ENCODE results near the gene SHMT2. TPM values are rescaled to one million over a fixed set of nuclear protein-coding genes. Genes with fewer than 3 reads are reported as not detected.
A peak's percentile ranks its signal among the peaks of the same experiment; 100 is the strongest.

SHMT2 gene
- total and polyA plus RNA-seq, 2 donors from 2014 or later: 49.3 to 70.1 TPM

GRCh38 chr12:57236925-57237595, 7.5 kb downstream of the SHMT2 start:
- no peak overlapping the region for H3K4me3 ChIP-seq (ENCODE audit: low read length in 3 of 3)
- DNase-seq: peak in 2 of 5 donors; percentile 46 to 57
- peaks cover 33% of the 10 kb centered on the region for H3K27me3 ChIP-seq (ENCODE audit: control insufficient read depth, insufficient read depth, low read length)
- no peak for TF ChIP-seq CTCF (IDR thresholded peaks at IDR 0.05; ENCODE audit: borderline replicate concordance, extremely low read depth, insufficient read depth)
- FAIRE-seq: no peak
- no peaks in the 10 kb centered on the region for H3K9me3 ChIP-seq (ENCODE audit: control insufficient read depth in 2 of 3, insufficient read depth in 1 of 3, low read length in 3 of 3)
- H3K36me3 ChIP-seq (ENCODE audit: control insufficient read depth in 2 of 3, insufficient read depth in 3 of 3, low read length in 3 of 3): peaks cover 3 to 23% (median 11%) of the 10 kb centered on the region in 3 donors
- H3K27ac ChIP-seq (ENCODE audit: low read depth in 2 of 2, low read length in 2 of 2): no peak overlapping the region
- intact Hi-C loops (cut with DNase I): no loop called here
- H3K9ac ChIP-seq (ENCODE audit: low read length in 3 of 3): no peak overlapping the region
- peaks cover 3 to 24% (median 4%) of the 10 kb centered on the region in 3 donors for H3K4me1 ChIP-seq (ENCODE audit: control insufficient read depth in 2 of 3, insufficient read depth in 2 of 3, low read depth in 1 of 3, low read length in 3 of 3)

GRCh38 chr12:57237596-57237931, 8.1 kb downstream of the SHMT2 start:
- Histone ChIP-seq H3K9ac (ENCODE audit: low read length in 3 of 3) (no peak overlapping the region), H3K4me3 (ENCODE audit: low read length in 3 of 3) (no peak overlapping the region), H3K27ac (ENCODE audit: low read depth in 2 of 2, low read length in 2 of 2) (no peak overlapping the region), H3K4me1 (ENCODE audit: control insufficient read depth in 2 of 3, insufficient read depth in 2 of 3, low read depth in 1 of 3, low read length in 3 of 3) (peaks cover 3 to 28% (median 4%) of the 10 kb centered on the region in 3 donors), H3K27me3 (ENCODE audit: control insufficient read depth, insufficient read depth, low read length) (peaks cover 35% of the 10 kb centered on the region), H3K36me3 (ENCODE audit: control insufficient read depth in 2 of 3, insufficient read depth in 3 of 3, low read length in 3 of 3) (peaks cover 3 to 18% (median 10%) of the 10 kb centered on the region in 3 donors), H3K9me3 (ENCODE audit: control insufficient read depth in 2 of 3, insufficient read depth in 1 of 3, low read length in 3 of 3) (no peaks in the 10 kb centered on the region)
- FAIRE-seq: no peak
- no peak for DNase-seq
- no peak for TF ChIP-seq CTCF (IDR thresholded peaks at IDR 0.05; ENCODE audit: borderline replicate concordance, extremely low read depth, insufficient read depth)
- intact Hi-C loops (cut with DNase I): no loop called here

GRCh38 chr12:57237932-57238853, 8.7 kb downstream of the SHMT2 start:
- Histone ChIP-seq H3K36me3 (ENCODE audit: control insufficient read depth in 2 of 3, insufficient read depth in 3 of 3, low read length in 3 of 3) (peaks cover 0 to 12% (median 4%) of the 10 kb centered on the region in 3 donors), H3K9me3 (ENCODE audit: control insufficient read depth in 2 of 3, insufficient read depth in 1 of 3, low read length in 3 of 3) (no peaks in the 10 kb centered on the region), H3K4me1 (ENCODE audit: control insufficient read depth in 2 of 3, insufficient read depth in 2 of 3, low read depth in 1 of 3, low read length in 3 of 3) (peaks cover 3 to 32% (median 4%) of the 10 kb centered on the region in 3 donors), H3K9ac (ENCODE audit: low read length in 3 of 3) (no peak overlapping the region), H3K27me3 (ENCODE audit: control insufficient read depth, insufficient read depth, low read length) (peaks cover 35% of the 10 kb centered on the region), H3K4me3 (ENCODE audit: low read length in 3 of 3) (peak overlapping the region in 1 of 3 donors; percentile 37), H3K27ac (ENCODE audit: low read depth in 2 of 2, low read length in 2 of 2) (no peak overlapping the region)
- FAIRE-seq (no peak), DNase-seq (peak in 1 of 5 donors; percentile 71)
- no peak for TF ChIP-seq CTCF (IDR thresholded peaks at IDR 0.05; ENCODE audit: borderline replicate concordance, extremely low read depth, insufficient read depth)
- intact Hi-C loops (cut with DNase I): no loop called here

Data from kidney (tissue), 14 donors.